NCI-H2196 treated with DMSO at 0.1 percent for 48 hours (cell line): Measurements from ENCODE around the gene GLYR1.

Experiments used
- DNase-seq: peaks from one replicate; lab custom pipeline; 2025; ENCODE audit not compliant: unreplicated experiment; lab: John Stamatoyannopoulos, UW

The GLYR1 gene

DNA sequence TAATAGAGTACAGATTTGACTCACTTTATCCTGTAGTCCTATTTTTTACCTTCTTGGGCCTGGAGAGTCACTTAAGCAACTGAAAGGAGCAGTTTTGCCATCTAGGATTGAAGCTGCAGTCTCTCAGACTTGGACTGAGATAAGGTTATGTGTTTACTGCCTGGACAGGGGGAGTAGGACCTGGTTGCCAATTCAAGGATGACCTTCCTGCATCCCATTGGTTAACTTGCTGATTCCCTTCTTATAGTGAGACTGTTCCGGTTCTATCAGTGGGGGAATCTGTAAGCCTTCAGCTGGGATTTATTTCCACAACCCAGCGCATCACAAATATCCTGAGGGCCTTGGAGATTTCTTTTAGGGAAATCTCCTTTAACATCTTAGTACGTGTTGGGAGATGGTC, 3.1 kb upstream of the GLYR1 start:
- no peak for DNase-seq

DNA sequence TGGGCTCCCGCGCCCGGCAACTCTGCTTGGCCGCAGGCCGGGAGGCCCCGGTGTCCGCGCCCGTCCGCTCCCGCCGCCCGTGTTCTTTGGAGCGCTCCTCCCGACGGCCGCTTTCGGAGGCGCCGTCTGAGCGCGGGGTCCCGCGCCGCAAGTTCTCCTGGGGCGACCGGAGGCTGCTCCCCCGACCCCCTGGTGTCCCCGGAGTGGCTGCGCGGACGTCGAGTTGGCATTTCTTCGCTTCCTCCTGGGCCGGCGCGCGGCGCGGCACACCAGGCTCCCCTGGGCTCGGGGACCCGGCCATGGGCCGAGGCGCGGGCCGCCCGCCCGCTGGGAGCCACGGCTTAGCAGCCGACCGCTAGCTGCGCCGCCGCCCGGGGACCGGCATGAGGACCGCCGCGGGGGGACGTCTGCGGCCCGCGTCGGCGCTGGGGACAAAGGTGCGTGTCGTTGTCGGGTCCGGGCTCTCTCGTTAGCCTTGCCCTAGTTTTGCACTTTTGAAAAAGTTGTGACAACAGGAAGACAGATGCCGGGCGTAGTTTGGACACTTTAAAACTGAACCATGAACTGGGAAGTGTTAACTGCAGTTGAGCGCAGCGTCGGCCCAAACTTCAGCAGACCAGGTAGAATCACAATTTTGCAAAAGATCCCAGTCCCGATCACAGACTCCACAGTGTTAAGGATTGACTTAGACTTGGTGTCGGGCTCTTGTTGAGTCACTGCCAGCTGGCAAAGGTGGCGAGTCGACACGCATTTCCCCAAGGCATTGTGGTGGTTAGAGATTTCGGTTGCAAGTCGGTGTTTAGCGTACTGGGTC, 893 bp upstream of the GLYR1 start:
- no peak for DNase-seq

DNA sequence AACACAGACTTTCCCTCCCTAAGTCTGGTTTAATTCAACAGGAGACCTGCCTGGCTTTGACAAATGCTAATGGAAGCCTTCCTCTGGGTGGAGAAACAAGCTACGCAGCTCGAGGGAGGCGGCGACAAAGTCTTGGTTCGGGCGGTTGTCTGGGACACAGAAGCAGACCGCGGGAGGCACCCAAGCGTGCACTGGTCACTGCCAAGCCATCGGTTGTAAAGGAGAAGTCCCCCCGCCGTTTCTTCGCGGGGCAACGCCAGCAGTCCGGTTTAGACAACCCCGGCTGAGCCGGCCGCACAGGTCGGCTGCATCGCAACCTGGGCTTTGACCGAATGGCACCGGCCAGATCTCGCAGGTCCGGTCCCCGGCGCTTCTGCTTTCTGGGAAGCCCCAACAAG, 586 bp downstream of the GLYR1 start:
- DNase-seq, result no peak

DNA sequence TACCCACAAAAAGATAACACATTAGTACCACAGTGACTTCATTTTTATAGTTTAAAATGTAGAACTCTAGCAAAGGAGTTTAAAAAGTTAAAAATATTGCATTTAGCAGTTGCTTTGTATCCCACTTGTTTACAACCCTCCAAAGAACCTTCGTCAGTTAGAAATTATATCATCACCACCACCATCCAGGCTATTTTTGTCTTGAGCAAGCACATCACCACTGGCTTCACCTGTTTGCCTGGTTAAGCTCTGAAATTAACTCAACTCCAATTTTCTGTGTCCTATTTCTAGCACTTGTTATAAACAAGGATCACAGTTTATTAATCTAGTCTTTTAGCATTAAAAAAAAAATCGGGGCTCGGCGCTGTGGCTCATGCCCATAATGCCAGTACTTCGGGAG, 6.1 kb downstream of the GLYR1 start:
- DNase-seq, result no peak

DNA sequence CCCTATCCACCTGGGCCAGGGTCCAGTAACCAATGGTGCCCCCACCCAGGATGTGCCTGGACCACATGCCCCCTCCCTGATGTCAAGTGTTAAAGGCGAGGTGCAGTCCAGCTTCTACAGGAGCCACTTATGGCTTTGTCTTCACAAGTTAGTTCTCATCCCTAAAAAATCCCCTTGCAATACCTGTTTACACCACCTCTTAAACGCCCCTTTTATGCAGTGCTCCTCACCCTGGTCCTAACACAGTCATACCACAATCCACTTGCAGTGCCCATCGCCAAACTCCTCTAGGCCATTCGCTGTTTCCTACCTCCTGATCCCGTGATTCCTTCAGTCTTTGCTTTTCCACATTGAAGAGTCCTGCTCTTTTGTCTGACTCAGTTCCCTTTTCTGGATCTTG, 7.1 kb downstream of the GLYR1 start:
- no peak for DNase-seq

DNA sequence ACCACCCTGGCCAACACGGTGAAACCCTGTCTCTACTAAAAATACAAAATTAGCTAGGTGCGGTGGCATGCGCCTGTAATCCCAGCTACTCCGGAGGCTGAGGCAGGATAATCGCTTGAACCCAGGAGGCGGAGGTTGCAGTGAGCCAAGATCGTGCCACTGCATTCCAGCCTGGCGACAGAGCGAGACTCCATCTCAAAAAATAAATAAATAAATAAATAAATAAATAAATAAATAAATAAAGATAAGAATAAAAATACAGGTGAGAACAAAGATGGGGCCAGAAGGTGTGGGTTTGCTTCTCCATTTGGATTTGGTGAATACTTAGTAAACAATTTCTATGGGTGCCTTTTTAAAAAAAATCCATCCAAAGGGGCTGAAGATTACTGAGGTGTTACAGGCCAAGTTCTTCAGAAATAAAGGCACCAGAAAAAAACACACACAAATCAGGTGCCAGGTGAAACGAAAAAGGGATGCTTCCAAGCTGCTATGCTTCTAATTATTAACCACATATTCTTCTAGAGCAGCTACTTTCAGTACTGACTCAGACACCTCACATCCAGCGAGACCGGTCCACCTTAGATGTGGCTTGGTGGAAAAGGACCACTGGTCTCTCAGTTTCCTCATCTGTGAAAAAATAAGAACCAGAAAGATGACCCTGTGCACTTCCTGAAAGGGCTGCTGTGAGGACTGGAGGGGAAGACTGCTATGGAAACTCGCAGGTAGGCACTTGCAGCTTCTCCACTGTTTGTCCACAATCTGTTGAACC, 9.2 kb downstream of the GLYR1 start:
- DNase-seq, result no peak

DNA sequence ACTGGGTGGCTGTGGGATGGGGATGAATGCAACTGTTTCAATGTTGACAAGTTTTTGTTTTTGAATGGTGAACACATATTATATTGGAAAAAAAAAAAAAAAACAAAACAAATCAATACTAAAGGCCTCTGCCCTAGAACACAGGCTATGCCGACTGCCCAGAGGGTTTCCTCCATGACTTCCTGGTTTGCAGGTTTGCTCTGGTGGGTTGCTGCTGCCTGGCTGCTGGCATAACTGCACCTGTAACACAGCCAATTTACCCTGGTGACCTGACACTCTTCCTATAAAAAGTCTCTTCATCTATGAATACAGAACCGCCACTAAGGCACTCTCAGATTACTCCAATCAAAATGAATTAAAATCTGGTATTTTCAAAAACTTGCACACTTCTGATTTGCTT, 10.4 kb downstream of the GLYR1 start:
- DNase-seq, result no peak

DNA sequence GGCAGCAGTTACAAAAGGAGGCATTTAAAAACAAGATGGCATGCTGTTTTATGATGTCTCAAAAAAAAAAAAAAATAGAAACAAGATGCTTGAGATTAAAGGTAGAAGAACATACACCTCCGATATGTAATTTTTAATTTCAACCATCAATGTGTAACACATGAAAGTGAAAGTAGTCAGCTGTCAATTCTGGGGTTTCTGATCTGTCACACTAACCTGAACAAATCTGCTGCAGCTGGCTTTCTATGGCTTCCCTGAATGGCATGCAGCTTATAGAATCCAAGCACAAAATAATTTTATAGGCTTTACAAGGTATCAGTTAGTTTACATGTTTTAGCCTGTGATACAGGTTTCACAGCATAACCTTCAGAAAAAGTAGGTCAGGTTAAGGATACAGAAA, 13.5 kb downstream of the GLYR1 start:
- DNase-seq, result no peak

DNA sequence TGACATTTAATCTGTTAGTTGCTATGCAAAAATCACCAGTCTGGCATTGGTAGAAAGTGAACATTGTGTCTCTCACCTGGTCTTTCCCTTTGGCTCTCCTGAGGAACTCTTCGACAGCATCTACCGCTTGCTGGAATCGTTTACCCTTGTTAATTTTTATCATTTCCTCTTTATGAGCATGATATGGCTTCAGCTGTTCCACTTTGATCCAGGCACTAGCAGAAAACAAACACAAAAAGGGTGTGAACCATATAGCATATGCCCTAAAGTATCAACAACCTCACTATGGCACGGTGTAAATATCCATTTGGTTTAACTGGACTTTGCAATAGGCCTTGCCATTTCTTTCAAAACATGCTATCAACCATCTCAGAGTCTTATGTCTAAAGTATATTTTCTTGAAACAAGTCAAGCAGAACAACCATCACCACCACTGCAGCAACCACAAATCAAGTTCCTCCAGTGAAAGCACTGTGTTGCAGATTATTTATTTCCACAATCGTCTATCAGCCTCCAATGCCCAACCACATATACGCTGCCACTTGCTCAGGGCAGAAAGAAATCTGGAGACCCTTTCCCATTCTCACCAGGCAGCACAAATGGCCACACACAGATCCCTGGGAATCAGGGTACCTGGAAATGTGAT, 14.3 kb downstream of the GLYR1 start:
- no peak for DNase-seq

DNA sequence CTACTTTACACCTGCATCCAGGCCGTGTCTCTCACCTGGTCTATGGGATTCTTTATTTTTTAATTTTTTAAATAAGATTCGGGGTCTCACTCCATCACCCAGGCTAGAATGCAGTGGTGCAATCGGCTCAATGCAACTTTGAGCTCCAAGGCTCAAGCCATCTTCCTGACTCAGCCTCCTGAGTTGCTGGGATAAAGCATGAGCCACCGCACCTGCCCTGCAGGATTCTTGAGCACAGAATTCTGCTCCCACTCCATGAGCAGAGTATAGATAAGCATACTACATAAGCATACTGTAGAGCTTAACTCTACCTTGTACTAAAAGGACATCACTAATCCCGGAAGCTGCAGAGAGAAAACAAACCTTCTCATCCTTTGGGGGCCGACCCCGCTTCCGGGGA, 15.5 kb downstream of the GLYR1 start:
- no peak for DNase-seq

DNA sequence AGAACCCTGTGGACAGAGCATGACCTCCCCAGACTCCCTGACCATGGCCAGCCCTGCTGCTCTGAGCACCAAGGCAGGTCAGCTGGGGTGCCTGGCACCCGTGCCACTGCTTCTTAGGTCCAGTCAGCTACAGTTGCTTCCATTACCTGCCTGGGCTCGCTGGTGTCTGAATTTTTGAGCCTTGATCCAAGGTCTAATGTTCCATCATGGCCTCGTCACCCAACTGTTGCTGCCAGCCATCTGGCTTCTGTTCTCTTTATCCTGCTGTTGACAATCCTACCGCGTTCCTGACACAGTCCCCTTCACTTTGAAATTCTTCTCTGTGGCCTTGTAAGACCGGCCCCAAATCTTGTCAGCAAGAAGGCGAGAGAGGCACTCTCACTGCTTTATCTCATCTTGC, 16.7 kb downstream of the GLYR1 start:
- DNase-seq, result no peak

DNA sequence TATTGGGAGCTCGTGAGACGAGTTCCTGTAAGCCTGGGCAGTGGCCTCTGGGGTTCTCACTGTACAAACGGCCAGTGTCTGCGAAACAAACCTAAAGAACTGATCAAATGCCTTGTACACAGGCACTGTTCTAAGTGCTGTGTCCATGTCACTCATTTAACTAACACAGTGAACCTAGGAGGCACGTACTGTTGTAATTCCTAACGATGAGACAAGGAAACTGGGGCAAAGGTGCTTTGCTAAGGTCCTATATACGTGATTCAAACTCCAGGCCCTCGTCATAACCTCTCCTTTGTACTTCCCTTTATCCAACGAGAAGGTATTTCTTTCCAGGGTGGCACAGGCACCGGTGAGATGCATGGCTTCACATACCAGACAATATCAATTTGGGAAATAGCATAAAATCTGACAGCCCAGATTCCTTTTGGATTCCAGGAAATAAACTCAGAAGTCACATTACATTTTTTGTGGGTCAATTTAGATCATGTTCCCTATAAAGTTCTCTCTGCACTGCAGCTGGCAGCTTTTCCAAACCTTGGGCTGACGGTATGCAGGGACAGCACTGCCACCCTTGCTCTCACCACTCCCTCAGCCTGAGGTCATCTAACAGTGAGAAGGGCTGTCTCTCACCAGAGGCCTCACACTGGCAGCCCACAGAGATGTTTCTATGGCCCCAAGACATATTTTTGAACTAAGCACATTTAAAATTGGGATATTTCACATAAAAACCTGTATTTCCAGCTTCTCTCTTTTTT, 18.3 kb downstream of the GLYR1 start:
- DNase-seq, result no peak

DNA sequence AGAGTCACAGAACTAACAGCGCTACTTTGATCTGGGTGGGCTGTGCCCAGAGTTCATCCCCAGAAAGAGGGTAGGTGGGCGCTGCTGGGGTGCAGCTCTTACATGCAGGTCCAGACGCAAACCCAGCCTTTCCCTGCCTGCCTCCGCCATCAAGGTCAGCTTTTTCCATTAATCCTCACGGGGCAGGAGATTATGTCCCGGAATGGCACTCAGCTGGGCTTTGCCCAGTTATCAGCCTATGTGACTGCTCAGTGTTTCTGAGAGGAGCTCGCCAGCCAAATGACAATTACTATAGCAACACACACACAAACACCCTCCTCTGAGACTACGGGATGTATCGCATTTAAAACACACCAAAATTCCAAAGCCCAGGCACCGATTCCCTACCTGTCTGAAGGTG, 20.1 kb downstream of the GLYR1 start:
- DNase-seq, result no peak

DNA sequence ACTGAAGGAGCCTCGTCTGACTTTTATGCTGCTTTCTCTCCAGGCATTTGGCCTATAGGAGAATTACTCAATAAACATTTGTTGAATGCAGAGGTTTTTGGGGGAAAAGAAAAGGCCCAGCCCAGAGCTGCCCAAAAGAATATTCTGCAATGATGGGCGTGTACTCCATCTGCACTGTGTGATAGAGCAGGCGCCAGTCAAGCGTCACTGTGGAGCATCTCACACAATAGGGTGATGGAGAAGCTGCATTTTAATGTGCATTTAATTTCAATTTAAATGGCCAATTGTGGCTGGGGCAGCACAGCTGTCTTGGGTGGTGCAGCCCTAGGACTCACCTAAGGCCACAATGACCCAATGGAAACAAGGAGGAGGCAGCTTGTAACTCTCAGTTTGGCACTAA, 20.6 kb downstream of the GLYR1 start:
- no peak for DNase-seq

DNA sequence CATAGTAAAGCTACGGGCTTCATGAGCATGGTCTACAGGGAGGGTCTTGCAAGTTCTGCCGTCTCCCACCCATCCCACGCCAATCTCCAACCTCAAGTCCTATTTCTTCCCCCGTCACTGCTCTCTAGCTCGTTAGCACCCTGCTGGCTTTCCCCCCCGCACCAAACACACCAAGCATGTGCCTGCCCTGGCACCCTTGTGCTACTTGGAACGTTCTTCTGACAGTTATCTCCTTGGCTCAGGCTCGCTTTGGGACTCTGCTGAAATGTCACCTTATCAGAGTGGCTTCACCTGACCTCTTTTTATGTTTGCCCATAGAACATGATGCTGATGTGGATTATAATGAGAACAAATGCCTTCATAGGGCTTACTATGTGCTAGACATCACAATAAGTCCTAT, 21.9 kb downstream of the GLYR1 start:
- DNase-seq, result no peak

DNA sequence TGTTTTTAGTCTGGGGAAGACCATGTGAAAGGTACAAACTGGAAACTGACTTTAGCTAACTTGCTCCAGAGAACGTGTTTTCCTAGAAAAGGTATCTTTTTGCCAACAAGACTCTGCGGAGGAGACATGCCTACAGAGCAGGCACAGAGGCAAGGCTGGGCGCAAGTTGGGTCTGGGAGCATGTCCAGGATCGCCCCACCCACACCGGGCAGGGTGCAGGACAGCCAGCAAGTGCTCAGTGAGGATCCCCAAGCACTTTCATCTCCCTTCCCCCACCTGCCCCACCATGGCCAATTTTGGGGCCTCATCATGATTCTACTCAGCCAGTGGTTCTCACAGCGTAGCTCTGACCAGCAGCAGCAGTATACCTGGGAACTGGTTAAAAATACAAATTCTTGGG, 26.4 kb downstream of the GLYR1 start:
- no peak for DNase-seq

DNA sequence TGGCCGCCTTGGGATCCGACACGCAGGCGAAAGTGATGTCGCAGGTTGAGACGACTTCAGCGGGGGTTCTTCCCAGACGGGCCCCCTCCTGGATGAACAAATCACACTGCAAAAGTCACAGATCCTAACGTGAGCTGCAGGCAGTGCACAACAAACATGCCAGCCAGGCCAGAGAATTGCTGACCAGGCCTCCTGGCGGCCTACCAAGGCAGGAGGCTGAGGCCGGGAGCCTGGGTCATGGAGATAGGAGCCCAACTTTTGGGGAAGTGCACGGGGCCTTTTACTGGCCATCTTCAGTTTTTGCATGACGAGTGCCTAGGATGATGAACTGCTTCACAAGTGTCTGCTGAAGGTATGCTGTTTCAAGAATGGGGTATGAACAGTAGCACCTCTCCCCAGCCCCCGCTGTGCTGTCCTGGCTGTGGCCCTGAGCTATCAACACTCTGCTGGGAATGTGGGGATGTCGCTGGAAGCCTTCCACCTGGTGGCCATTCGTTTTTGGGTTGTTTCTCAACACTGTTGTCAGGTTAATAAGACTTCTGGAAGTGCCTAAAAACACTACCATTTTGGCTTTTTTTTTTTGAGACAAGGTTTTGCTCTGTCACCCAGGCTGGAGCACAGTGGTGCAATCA, 32.4 kb downstream of the GLYR1 start:
- no peak for DNase-seq

DNA sequence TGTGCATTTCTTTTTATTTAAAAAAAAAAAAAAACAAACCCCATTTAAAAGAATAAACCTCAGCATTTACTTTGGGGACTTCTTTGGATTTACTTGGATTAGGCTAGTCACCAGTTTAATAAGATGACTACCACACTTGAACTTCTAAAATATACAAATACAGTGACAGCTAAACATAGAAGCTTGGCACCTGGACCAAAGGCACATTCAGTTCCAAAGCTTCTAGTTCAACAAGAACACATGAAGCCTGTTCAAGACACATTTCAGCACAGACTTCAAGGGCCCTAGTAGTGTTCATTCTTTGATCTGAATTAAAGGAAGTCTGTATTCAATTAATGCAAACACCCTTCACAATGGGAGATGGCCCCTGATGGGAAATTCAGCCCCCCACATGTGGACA, 33.0 kb downstream of the GLYR1 start:
- no peak for DNase-seq

DNA sequence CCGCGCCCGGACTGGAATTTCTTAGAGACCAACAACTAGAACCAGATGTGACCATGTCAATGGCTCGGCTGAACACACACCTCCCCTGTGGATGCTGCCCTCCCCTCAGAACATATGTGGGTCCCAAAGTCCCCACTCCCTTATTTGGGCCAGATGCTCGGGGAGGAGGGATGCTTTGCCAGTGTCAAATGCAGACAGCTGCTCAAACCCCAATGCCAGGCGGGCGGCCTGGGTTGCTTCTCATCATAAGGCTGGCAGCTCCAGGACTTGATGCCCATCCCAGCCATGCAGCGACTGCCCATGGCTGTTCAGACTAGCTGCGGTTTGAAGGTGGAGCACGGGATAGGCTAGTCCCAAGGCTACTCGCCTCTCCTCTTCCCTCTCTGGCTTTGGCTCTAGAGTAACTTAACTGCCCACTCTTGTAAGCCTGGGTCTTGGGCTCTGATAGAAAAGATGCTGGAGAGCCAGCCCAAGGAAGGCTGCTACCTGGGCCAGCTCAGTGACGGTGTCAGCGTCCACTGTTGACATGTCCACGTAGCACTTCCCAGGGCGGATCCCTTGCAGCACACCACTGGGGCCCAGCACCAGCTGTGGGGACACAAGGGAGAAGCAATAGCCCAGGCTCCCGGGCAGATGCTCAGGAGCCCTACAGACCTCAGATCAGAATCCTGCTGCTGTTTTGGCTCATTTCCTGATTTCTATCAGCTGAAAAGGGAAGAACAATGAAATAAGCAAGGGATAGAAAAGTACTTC, 33.7 kb downstream of the GLYR1 start:
- DNase-seq, result no peak

DNA sequence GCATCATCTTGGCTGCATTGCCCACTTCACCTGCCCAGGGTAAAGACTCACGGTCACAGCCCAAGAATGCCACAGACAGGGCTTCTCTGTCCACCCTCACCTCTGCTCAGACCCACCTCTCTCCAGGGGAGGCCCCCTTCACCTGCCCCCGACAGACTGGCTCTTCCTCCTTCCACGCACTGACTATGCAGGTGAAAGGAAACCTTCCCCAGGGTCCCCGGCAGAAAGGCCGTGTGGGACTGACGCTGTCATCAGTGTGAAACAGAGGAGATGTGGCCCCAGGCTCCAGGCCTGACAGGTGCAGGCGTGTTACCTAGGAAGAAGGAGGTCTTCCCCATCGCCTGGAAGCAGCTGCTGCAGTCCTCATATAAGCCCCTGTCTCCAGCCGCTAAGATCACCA, 35.3 kb downstream of the GLYR1 start:
- no peak for DNase-seq
